GM12801 (cell line): ENCODE data around the gene XAF1.

ENCODE experiments used
- CTCF ChIP-seq: IDR thresholded peaks from one replicate; pipeline ENCODE4 v1.5.1; 2011; ENCODE audit warnings: control low read depth; ENCODE audit not compliant: insufficient read length; ENCODE audit errors: extremely low read depth

Gene XAF1

GRCh38 chr17:6815775-6816174 is 59.9 kb downstream of the XAF1 start:
- no peak for TF ChIP-seq CTCF

GRCh38 chr17:6818938-6819337 is 63.1 kb downstream of the XAF1 start:
- no peak for TF ChIP-seq CTCF

GRCh38 chr17:6823011-6823442 is 67.2 kb downstream of the XAF1 start:
- no peak for TF ChIP-seq CTCF
